OCI-LY3 (cell line): ENCODE data around the gene SERTAD1.

Experiments
- H2AFZ ChIP-seq: fragments of 200-600, 300-600 bp; shearing (Covaris generic); 2 replicates; pipeline ENCODE4 v1.6.0; 2014; ENCODE audit warnings: antibody characterized with exemption, low read depth, low read length
- H3K27ac ChIP-seq: fragments of 200-600, 300-600 bp; sonication (generic); 2 replicates; pipeline ENCODE4 v1.5.1; 2014; ENCODE audit warnings: mild to moderate bottlenecking, low read length, moderate library complexity, mixed read lengths
- H3K27me3 ChIP-seq: fragments of 200-600, 300-600 bp; sonication (generic); 2 replicates; pipeline ENCODE4 v1.6.1; 2014; ENCODE audit warnings: low read depth, low read length, mixed read lengths
- H3K36me3 ChIP-seq: fragments of 200-600, 300-600 bp; sonication (generic); replicated peaks from 2 replicates; pipeline ENCODE3; 2014; ENCODE audit warnings: low read depth, low read length, mixed read lengths
- H3K4me1 ChIP-seq: fragments of 300-600, 200-600 bp; sonication (generic); 2 replicates; pipeline ENCODE4 v1.6.1; 2014; ENCODE audit warnings: low read length, mixed read lengths
- H3K4me2 ChIP-seq: fragments of 200-600, 300-600 bp; sonication (generic); 2 replicates; pipeline ENCODE4 v1.6.1; 2014; ENCODE audit warnings: low read length, mixed read lengths
- H3K4me3 ChIP-seq: fragments of 300-600, 200-600 bp; sonication (generic); 2 replicates; pipeline ENCODE4 v1.5.1; 2014; ENCODE audit warnings: antibody characterized with exemption, mild to moderate bottlenecking, low read length, moderate library complexity
- H3K79me2 ChIP-seq: fragments of 300-600, 200-600 bp; shearing (Covaris generic); 2 replicates; pipeline ENCODE4 v1.6.1; 2014; ENCODE audit warnings: mild to moderate bottlenecking, low read length, mixed read lengths
- H3K9ac ChIP-seq: fragments of 300-600, 200-600 bp; shearing (Covaris generic); 2 replicates; pipeline ENCODE4 v1.6.0; 2014; ENCODE audit warnings: mild to moderate bottlenecking, low read length, moderate library complexity
- H3K9me3 ChIP-seq: fragments of 200-600, 300-600 bp; shearing (Covaris generic); 2 replicates; pipeline ENCODE4 v1.6.1; 2014; ENCODE audit warnings: low read length, mixed read lengths; ENCODE audit not compliant: insufficient read depth
- H4K20me1 ChIP-seq: fragments of 200-600, 300-600 bp; sonication (generic); 2 replicates; pipeline ENCODE4 v1.6.1; 2016; ENCODE audit warnings: low read length, mixed read lengths; ENCODE audit not compliant: insufficient read depth
- EZH2phosphoT487 ChIP-seq: fragments of 200-600 bp; shearing (Covaris generic); IDR thresholded peaks from 2 replicates; pipeline ENCODE4 v1.6.1; 2018; ENCODE audit warnings: antibody characterized with exemption, mixed run types, low read depth
- TF ChIP-seq, protein P1 (sequence below): fragments of 200-600, 300-600 bp; sonication (generic); IDR thresholded peaks from 2 replicates; pipeline ENCODE4 v1.5.1; 2014; ENCODE audit warnings: antibody characterized with exemption, low read length, low read depth

Gene SERTAD1, protein sequence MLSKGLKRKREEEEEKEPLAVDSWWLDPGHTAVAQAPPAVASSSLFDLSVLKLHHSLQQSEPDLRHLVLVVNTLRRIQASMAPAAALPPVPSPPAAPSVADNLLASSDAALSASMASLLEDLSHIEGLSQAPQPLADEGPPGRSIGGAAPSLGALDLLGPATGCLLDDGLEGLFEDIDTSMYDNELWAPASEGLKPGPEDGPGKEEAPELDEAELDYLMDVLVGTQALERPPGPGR

DNA sequence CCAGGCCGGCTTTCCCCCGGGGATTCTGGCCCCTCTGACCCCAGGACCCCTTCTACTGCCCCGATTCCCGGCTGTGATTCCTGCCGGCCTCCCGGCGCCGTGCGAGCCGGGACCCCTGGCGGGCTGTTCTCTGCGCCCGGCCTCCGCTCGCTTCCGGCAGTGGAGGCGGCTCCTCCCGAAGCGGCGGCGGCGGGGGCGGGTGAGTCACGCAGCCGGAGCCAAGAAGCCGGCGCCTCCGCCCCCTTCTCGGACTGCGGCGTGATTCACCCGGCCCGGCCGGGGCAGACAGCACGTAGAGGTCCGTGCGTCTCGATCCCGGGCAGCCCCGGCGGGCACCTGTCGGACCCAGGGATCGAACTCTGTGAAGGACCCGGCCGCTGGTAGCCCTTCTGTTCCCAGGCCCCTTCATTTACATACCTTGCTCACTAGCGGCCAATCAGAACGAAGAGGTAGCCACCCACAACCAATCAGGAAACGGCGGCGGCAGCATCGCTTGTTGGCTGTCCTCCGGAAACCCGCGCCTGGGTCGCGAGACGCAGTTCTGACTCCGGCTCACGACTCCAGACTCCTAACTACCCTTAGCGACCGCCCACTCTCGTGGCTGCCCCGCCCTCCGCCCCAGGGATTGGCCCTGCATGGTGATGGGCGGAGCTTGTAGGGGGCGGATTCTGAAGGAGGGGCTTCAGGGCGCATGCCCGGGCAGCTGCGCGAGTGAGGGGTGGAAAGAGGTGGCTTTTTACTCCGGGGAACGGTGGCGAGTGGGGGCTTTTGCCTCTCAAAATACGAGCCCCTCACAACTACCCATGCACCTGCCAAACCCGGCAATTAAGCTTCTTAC, at the start of gene SERTAD1:
TSS of gene SERTAD1 (minus strand) at position 543 of the 838 bp plus-strand sequence. CDS start 2,446 bp downstream, outside the sequence.
- Histone ChIP-seq H3K9ac (peak within 1 kb of the TSS; percentile 90), H3K36me3 (peaks cover 8% of the 10 kb centered on the region), H3K4me1 (peaks cover 13% of the 10 kb centered on the region), H3K4me2 (peak within 1 kb of the TSS; percentile 99), H3K9me3 (no peaks in the 10 kb centered on the region), H2AFZ (peak within 1 kb of the TSS; percentile 57), H4K20me1 (no peaks in the 10 kb centered on the region), H3K4me3 (peak within 1 kb of the TSS; percentile 95), H3K27ac (peak within 1 kb of the TSS; percentile 71), H3K79me2 (peaks cover 6% of the 10 kb centered on the region; the same call in 1 of the 2 replicates), H3K27me3 (no peaks in the 10 kb centered on the region)
- TF ChIP-seq, protein P1, sequence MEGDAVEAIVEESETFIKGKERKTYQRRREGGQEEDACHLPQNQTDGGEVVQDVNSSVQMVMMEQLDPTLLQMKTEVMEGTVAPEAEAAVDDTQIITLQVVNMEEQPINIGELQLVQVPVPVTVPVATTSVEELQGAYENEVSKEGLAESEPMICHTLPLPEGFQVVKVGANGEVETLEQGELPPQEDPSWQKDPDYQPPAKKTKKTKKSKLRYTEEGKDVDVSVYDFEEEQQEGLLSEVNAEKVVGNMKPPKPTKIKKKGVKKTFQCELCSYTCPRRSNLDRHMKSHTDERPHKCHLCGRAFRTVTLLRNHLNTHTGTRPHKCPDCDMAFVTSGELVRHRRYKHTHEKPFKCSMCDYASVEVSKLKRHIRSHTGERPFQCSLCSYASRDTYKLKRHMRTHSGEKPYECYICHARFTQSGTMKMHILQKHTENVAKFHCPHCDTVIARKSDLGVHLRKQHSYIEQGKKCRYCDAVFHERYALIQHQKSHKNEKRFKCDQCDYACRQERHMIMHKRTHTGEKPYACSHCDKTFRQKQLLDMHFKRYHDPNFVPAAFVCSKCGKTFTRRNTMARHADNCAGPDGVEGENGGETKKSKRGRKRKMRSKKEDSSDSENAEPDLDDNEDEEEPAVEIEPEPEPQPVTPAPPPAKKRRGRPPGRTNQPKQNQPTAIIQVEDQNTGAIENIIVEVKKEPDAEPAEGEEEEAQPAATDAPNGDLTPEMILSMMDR, result peak; percentile 91
- no peak for TF ChIP-seq EZH2phosphoT487

DNA sequence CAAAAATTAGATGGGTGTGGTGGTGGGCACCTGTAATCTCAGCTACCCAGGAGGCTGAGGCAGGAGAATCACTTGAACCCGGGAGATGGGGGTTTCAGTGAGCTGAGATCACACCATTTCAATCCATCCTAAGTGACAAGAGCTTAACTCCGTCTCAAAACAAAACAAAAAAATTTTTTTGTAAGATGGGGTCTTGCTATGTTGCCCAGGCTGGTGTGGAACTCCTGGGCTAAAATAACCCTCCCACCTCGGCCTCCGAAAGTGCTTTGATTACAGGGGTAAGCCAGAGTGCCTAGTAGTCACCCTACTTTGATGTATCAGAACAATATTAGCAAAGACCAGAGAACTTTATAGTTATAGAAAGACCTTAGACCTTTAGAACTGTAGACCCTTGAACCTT, 48.9 kb upstream of the SERTAD1 start:
- Histone ChIP-seq H3K79me2 (no peaks in the 10 kb centered on the region), H3K4me2 (no peak overlapping the region), H3K9ac (no peak overlapping the region), H4K20me1 (no peaks in the 10 kb centered on the region), H3K4me1 (no peaks in the 10 kb centered on the region), H2AFZ (no peak overlapping the region), H3K36me3 (no peaks in the 10 kb centered on the region), H3K27ac (no peak overlapping the region), H3K4me3 (no peak overlapping the region), H3K27me3 (no peaks in the 10 kb centered on the region; the same call in 1 of the 2 replicates), H3K9me3 (no peaks in the 10 kb centered on the region)
- TF ChIP-seq EZH2phosphoT487, result no peak
- TF ChIP-seq, protein P1, result no peak

DNA sequence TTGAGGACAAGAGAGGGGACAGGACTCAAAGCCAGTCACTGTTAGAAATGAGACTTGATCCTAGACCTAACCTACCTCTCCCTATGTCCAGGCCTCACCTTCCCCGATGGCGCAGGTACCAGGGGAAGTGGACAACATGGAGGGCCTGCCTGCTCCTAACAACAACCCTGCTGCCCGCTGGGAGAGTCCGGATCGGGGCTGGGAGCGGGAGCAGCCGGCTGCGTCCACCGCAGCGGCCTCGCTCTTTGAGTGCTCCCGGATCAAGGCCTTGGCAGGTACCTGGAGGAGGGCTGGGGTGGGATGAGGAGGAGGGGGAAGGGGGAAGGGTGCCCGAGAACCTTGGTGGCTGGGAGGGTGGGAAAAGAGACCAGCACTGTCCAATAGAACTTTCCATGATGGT, 46.7 kb upstream of the SERTAD1 start:
- H3K27ac ChIP-seq, result no peak overlapping the region
- H4K20me1 ChIP-seq, result no peaks in the 10 kb centered on the region
- H3K4me1 ChIP-seq, result no peaks in the 10 kb centered on the region
- H2AFZ ChIP-seq, result no peak overlapping the region
- no peak overlapping the region for H3K9ac ChIP-seq
- H3K79me2 ChIP-seq, result no peaks in the 10 kb centered on the region
- no peaks in the 10 kb centered on the region for H3K27me3 ChIP-seq
- no peaks in the 10 kb centered on the region for H3K36me3 ChIP-seq
- H3K9me3 ChIP-seq, result no peaks in the 10 kb centered on the region
- no peak for TF ChIP-seq EZH2phosphoT487
- TF ChIP-seq, protein P1, result no peak
- H3K4me2 ChIP-seq, result no peak overlapping the region
- no peak overlapping the region for H3K4me3 ChIP-seq

DNA sequence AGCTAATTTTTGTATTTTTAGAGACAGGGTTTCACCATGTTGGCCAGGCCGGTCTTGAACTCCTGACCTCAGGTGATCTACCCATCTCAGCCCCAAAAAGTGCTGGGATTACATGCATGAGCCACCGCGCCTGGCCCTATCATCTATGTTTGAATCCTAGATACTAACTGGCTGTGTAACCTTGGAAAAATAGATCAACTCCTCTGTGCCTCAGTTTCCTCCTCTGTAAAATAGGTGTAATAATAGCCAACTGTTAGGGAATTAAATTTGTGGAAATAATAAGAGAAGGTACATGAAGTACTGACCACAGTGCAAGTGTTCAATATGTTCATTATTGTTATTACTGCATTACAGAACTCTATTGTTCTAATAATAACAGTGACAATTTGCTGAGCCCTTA, 45.3 kb upstream of the SERTAD1 start:
- H4K20me1 ChIP-seq, result no peaks in the 10 kb centered on the region
- no peaks in the 10 kb centered on the region for H3K9me3 ChIP-seq
- peaks cover 4% of the 10 kb centered on the region for H3K4me1 ChIP-seq
- no peak overlapping the region for H2AFZ ChIP-seq
- H3K79me2 ChIP-seq, result no peaks in the 10 kb centered on the region
- no peaks in the 10 kb centered on the region for H3K36me3 ChIP-seq
- H3K4me3 ChIP-seq, result no peak overlapping the region
- no peak overlapping the region for H3K4me2 ChIP-seq
- no peak overlapping the region for H3K9ac ChIP-seq
- TF ChIP-seq, protein P1, result no peak
- no peak for TF ChIP-seq EZH2phosphoT487
- no peak overlapping the region for H3K27ac ChIP-seq
- H3K27me3 ChIP-seq, result no peaks in the 10 kb centered on the region
